ENCODE results near the gene TEX13B.

DNA sequence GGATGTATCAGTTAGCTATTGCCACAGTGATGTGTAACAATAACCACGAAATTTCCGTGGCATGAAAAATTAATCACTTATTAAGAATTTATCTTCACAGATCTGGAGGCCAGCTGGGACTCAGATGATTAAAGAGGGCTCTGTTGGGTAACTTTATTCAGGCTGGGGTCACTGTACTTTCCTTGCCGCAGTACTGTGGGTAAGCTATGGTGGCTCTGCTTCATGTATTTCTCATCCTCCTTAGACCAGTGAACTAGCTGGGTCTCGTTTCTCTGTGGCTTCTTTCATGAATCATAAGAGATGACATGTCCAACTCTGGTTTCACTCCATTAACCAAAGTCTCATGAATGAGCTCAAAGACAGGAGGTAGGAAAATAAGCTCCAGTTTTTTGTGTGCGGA lies 13.5 kb downstream of the TEX13B start:
- TF ChIP-seq JUND (IDR thresholded peaks at IDR 0.05) (no peak), YY1 (IDR thresholded peaks at IDR 0.05; ENCODE audit: extremely low read depth, insufficient replicate concordance, low read depth, low read length) (no peak), POLR2A (IDR thresholded peaks at IDR 0.05; ENCODE audit: borderline replicate concordance, extremely low read depth, insufficient read depth, insufficient read length) (no peak), SP1 (IDR thresholded peaks at IDR 0.05; ENCODE audit: low read depth) (no peak), POLR2AphosphoS5 (IDR thresholded peaks at IDR 0.05; ENCODE audit: low read depth, low read length) (no peak)
- TF ChIP-seq, protein P1, sequence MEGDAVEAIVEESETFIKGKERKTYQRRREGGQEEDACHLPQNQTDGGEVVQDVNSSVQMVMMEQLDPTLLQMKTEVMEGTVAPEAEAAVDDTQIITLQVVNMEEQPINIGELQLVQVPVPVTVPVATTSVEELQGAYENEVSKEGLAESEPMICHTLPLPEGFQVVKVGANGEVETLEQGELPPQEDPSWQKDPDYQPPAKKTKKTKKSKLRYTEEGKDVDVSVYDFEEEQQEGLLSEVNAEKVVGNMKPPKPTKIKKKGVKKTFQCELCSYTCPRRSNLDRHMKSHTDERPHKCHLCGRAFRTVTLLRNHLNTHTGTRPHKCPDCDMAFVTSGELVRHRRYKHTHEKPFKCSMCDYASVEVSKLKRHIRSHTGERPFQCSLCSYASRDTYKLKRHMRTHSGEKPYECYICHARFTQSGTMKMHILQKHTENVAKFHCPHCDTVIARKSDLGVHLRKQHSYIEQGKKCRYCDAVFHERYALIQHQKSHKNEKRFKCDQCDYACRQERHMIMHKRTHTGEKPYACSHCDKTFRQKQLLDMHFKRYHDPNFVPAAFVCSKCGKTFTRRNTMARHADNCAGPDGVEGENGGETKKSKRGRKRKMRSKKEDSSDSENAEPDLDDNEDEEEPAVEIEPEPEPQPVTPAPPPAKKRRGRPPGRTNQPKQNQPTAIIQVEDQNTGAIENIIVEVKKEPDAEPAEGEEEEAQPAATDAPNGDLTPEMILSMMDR (IDR thresholded peaks at IDR 0.05 in 2 of 3, conservative IDR thresholded peaks at IDR 0.05 in 1 of 3; ENCODE audit: borderline replicate concordance in 1 of 3, insufficient read depth in 1 of 3, low read depth in 2 of 3, low read length in 2 of 3): no peak
